Astrocyte (in vitro differentiated cells and primary cell): ENCODE data around the gene COX10. TPM values are rescaled to one million over a fixed set of nuclear protein-coding genes. Genes with fewer than 3 reads are reported as not detected.

ENCODE experiments used
- DNase-seq: peaks from one replicate; pipeline ENCODE4 v3.0.0-alpha.2; 2010; ENCODE audit warnings: low read depth
- FAIRE-seq: peaks from 2 replicates; lab custom pipeline; 2011; peaks lifted over from hg19 to GRCh38; lab: Jason Lieb, UNC
- H2AFZ ChIP-seq: 2 replicates; pipeline ENCODE4 v1.6.0; 2012; ENCODE audit warnings: low read depth, low read length, inconsistent platforms
- H3K27ac ChIP-seq: 2 replicates; pipeline ENCODE4 v1.5.1; 2011; ENCODE audit warnings: low read depth, low read length, inconsistent platforms
- H3K27me3 ChIP-seq: 2 replicates; pipeline ENCODE4 v1.6.0; 2011; ENCODE audit warnings: low read length, inconsistent platforms; ENCODE audit not compliant: insufficient read depth
- H3K36me3 ChIP-seq: 2 replicates; pipeline ENCODE4 v1.5.1; 2011; ENCODE audit warnings: low read length, inconsistent platforms; ENCODE audit not compliant: insufficient read depth
- H3K4me1 ChIP-seq: 2 replicates; pipeline ENCODE4 v1.5.1; 2011; ENCODE audit warnings: low read length, inconsistent platforms; ENCODE audit not compliant: insufficient read depth
- H3K4me2 ChIP-seq: 2 replicates; pipeline ENCODE4 v1.6.0; 2012; ENCODE audit warnings: low read length, inconsistent platforms
- H3K4me3 ChIP-seq: 2 replicates; pipeline ENCODE4 v1.5.1; 2011; ENCODE audit warnings: low read depth, mild to moderate bottlenecking, low read length, inconsistent platforms; ENCODE audit not compliant: insufficient read depth
- H3K79me2 ChIP-seq: 2 replicates; pipeline ENCODE4 v1.6.0; 2012; ENCODE audit warnings: mild to moderate bottlenecking, low read length, inconsistent platforms; ENCODE audit not compliant: insufficient read depth
- H3K9ac ChIP-seq: 2 replicates; pipeline ENCODE4 v1.6.0; 2012; ENCODE audit warnings: mild to moderate bottlenecking, low read length, inconsistent platforms
- H3K9me3 ChIP-seq: 2 replicates; pipeline ENCODE4 v1.5.1; 2012; ENCODE audit warnings: low read depth, mild to moderate bottlenecking, low read length, inconsistent platforms; ENCODE audit not compliant: insufficient read depth
- H4K20me1 ChIP-seq: 2 replicates; pipeline ENCODE4 v1.6.0; 2012; ENCODE audit warnings: low read length, inconsistent platforms; ENCODE audit not compliant: insufficient read depth
- H3K27ac Mint-ChIP-seq: one replicate; pipeline ENCODE4 v1.8.0; 2021; ENCODE audit warnings: mild to moderate bottlenecking, mixed read lengths; ENCODE audit not compliant: unreplicated experiment
- H3K27me3 Mint-ChIP-seq: one replicate; pipeline ENCODE4 v1.8.0; 2021; ENCODE audit warnings: low read depth, mixed read lengths; ENCODE audit not compliant: unreplicated experiment
- H3K36me3 Mint-ChIP-seq: one replicate; pipeline ENCODE4 v1.8.0; 2021; ENCODE audit warnings: low read depth, mixed read lengths; ENCODE audit not compliant: unreplicated experiment
- H3K4me1 Mint-ChIP-seq: one replicate; pipeline ENCODE4 v1.8.0; 2021; ENCODE audit warnings: low read depth, mixed read lengths; ENCODE audit not compliant: unreplicated experiment
- H3K4me3 Mint-ChIP-seq: one replicate; pipeline ENCODE4 v1.8.0; 2021; ENCODE audit warnings: mild to moderate bottlenecking, moderate library complexity, mixed read lengths; ENCODE audit not compliant: unreplicated experiment
- H3K9me3 Mint-ChIP-seq: one replicate; pipeline ENCODE4 v1.8.0; 2021; ENCODE audit warnings: mild to moderate bottlenecking, mixed read lengths; ENCODE audit not compliant: unreplicated experiment
- CTCF ChIP-seq: IDR thresholded peaks from 2 replicates; pipeline ENCODE4 v1.5.1; 2011; ENCODE audit warnings: low read depth, mild to moderate bottlenecking, inconsistent platforms, low read length, moderate library complexity; ENCODE audit not compliant: insufficient read depth
- EZH2 ChIP-seq: IDR thresholded peaks from 2 replicates; pipeline ENCODE4 v1.6.1; 2012; ENCODE audit warnings: mild to moderate bottlenecking, low read length, inconsistent platforms; ENCODE audit not compliant: insufficient read depth
- total RNA-seq: library from RNA; stranded (reverse); gene quantifications from 2 replicates; pipeline ENCODE4 v1.2.1, GENCODE V29; 2021

Gene COX10
- total RNA-seq, 1 donor from 2014 or later = 16.4 TPM

- FAIRE-seq (no peak), DNase-seq (no peak)
- no peak overlapping the region for H2AFZ ChIP-seq
- peaks cover 12% of the 10 kb centered on the region for H3K4me1 Mint-ChIP-seq
- no peak overlapping the region for H3K4me3 Mint-ChIP-seq
- no peak overlapping the region for H3K4me2 ChIP-seq
- no peaks in the 10 kb centered on the region for H3K36me3 Mint-ChIP-seq
- no peak for TF ChIP-seq CTCF
- TF ChIP-seq EZH2 = no peak
- no peak overlapping the region for H3K9ac ChIP-seq
- H3K27ac ChIP-seq = no peak overlapping the region
- H3K9me3 ChIP-seq = no peaks in the 10 kb centered on the region
- no peaks in the 10 kb centered on the region for H3K36me3 ChIP-seq
- no peaks in the 10 kb centered on the region for H3K27me3 ChIP-seq
- H3K79me2 ChIP-seq = peaks cover 14% of the 10 kb centered on the region
- no peak overlapping the region for H3K27ac Mint-ChIP-seq
- H4K20me1 ChIP-seq = no peaks in the 10 kb centered on the region
- H3K9me3 Mint-ChIP-seq = no peaks in the 10 kb centered on the region
- no peaks in the 10 kb centered on the region for H3K27me3 Mint-ChIP-seq
- H3K4me3 ChIP-seq = no peak overlapping the region
- no peaks in the 10 kb centered on the region for H3K4me1 ChIP-seq
These were observed 38.6 kb downstream of the COX10 start for GRCh38 chr17:14107889-14108288.

GRCh38 chr17:14112407-14112806 lies 43.1 kb downstream of the COX10 start:
- Histone ChIP-seq H2AFZ (no peak overlapping the region), H3K9ac (no peak overlapping the region), H4K20me1 (no peaks in the 10 kb centered on the region), H3K4me1 (no peaks in the 10 kb centered on the region), H3K27ac (no peak overlapping the region), H3K4me3 (no peak overlapping the region), H3K36me3 (no peaks in the 10 kb centered on the region), H3K4me2 (no peak overlapping the region), H3K79me2 (peaks cover 15% of the 10 kb centered on the region), H3K27me3 (no peaks in the 10 kb centered on the region), H3K9me3 (no peaks in the 10 kb centered on the region)
- no peak for FAIRE-seq
- no peak for DNase-seq
- Mint-ChIP-seq H3K27me3 (no peaks in the 10 kb centered on the region), H3K9me3 (no peaks in the 10 kb centered on the region), H3K4me3 (no peak overlapping the region), H3K27ac (no peak overlapping the region), H3K4me1 (peaks cover 10% of the 10 kb centered on the region), H3K36me3 (no peaks in the 10 kb centered on the region)
- no peak for TF ChIP-seq CTCF
- TF ChIP-seq EZH2 = no peak

- no peak overlapping the region for H2AFZ ChIP-seq
- no peak overlapping the region for H3K9ac ChIP-seq
- TF ChIP-seq CTCF (no peak), EZH2 (no peak)
- Mint-ChIP-seq H3K4me1 (peaks cover 4% of the 10 kb centered on the region), H3K27ac (no peak overlapping the region), H3K36me3 (no peaks in the 10 kb centered on the region), H3K27me3 (no peaks in the 10 kb centered on the region), H3K4me3 (no peak overlapping the region), H3K9me3 (no peaks in the 10 kb centered on the region)
- no peaks in the 10 kb centered on the region for H4K20me1 ChIP-seq
- no peak overlapping the region for H3K27ac ChIP-seq
- H3K4me2 ChIP-seq = no peak overlapping the region
- peaks cover 11% of the 10 kb centered on the region for H3K79me2 ChIP-seq
- no peak for FAIRE-seq
- H3K36me3 ChIP-seq = no peaks in the 10 kb centered on the region
- H3K4me1 ChIP-seq = no peaks in the 10 kb centered on the region
- H3K27me3 ChIP-seq = no peaks in the 10 kb centered on the region
- DNase-seq = no peak
- no peaks in the 10 kb centered on the region for H3K9me3 ChIP-seq
- no peak overlapping the region for H3K4me3 ChIP-seq
These were observed 43.8 kb downstream of the COX10 start for GRCh38 chr17:14113137-14113536.
